GM23338 (cell line): ENCODE results near the gene MARCHF10.

ENCODE experiments used
- CREB1 ChIP-seq: fragments of 250-450 bp; sonication (Bioruptor Pico); IDR thresholded peaks from 2 replicates; pipeline ENCODE4 v1.5.0; 2020; ENCODE audit warnings: low read depth, mild to moderate bottlenecking, moderate library complexity
- CTCF ChIP-seq, 2 experiments: fragments of 200-600 bp in 1 of 2; sonication (generic) in 1 of 2; conservative IDR thresholded peaks; 2 replicates each; pipeline versions ENCODE4 v1.5.1 to v1.6.1; 2016 to 2017; ENCODE audit warnings: antibody characterized with exemption in 2 of 2, low read depth in 2 of 2, mild to moderate bottlenecking in 2 of 2, moderate library complexity in 1 of 2
- ETS1 ChIP-seq: IDR thresholded peaks from 2 replicates; pipeline ENCODE4 v1.6.1; 2016; ENCODE audit warnings: antibody characterized with exemption
- EZH2 ChIP-seq: fragments of 200-600 bp; sonication (generic); IDR thresholded peaks from one replicate; pipeline ENCODE4 v1.8.0; 2017; ENCODE audit warnings: antibody characterized with exemption, mild to moderate bottlenecking, low read depth; ENCODE audit not compliant: unreplicated experiment
- EZH2phosphoT487 ChIP-seq: fragments of 200-600 bp; sonication (generic); IDR thresholded peaks from one replicate; pipeline ENCODE4 v1.8.1; 2018; ENCODE audit warnings: antibody characterized with exemption; ENCODE audit not compliant: unreplicated experiment
- JUNB ChIP-seq: IDR thresholded peaks from one replicate; pipeline ENCODE4 v1.6.1; 2016; ENCODE audit warnings: antibody characterized with exemption; ENCODE audit not compliant: unreplicated experiment
- NANOG ChIP-seq: IDR thresholded peaks from 2 replicates; pipeline ENCODE4 v1.6.1; 2016; ENCODE audit warnings: antibody characterized with exemption, borderline replicate concordance
- POLR2AphosphoS5 ChIP-seq: IDR thresholded peaks from 2 replicates; pipeline ENCODE4 v1.6.1; 2016; ENCODE audit warnings: antibody characterized with exemption, low read depth
- STAT1 ChIP-seq: IDR thresholded peaks from one replicate; pipeline ENCODE4 v1.6.1; 2016; ENCODE audit warnings: antibody characterized with exemption; ENCODE audit not compliant: unreplicated experiment
- ZNF114 ChIP-seq: fragments of 250-450 bp; sonication (Bioruptor Pico); IDR thresholded peaks from 2 replicates; pipeline ENCODE4 v1.5.0; 2020; ENCODE audit warnings: mild to moderate bottlenecking, moderate library complexity
- TF ChIP-seq, protein P1 (sequence below): IDR thresholded peaks from one replicate; pipeline ENCODE4 v1.6.1; 2018; ENCODE audit warnings: antibody characterized with exemption; ENCODE audit not compliant: unreplicated experiment

- TF ChIP-seq, protein P1, sequence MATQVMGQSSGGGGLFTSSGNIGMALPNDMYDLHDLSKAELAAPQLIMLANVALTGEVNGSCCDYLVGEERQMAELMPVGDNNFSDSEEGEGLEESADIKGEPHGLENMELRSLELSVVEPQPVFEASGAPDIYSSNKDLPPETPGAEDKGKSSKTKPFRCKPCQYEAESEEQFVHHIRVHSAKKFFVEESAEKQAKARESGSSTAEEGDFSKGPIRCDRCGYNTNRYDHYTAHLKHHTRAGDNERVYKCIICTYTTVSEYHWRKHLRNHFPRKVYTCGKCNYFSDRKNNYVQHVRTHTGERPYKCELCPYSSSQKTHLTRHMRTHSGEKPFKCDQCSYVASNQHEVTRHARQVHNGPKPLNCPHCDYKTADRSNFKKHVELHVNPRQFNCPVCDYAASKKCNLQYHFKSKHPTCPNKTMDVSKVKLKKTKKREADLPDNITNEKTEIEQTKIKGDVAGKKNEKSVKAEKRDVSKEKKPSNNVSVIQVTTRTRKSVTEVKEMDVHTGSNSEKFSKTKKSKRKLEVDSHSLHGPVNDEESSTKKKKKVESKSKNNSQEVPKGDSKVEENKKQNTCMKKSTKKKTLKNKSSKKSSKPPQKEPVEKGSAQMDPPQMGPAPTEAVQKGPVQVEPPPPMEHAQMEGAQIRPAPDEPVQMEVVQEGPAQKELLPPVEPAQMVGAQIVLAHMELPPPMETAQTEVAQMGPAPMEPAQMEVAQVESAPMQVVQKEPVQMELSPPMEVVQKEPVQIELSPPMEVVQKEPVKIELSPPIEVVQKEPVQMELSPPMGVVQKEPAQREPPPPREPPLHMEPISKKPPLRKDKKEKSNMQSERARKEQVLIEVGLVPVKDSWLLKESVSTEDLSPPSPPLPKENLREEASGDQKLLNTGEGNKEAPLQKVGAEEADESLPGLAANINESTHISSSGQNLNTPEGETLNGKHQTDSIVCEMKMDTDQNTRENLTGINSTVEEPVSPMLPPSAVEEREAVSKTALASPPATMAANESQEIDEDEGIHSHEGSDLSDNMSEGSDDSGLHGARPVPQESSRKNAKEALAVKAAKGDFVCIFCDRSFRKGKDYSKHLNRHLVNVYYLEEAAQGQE: no peak
- TF ChIP-seq EZH2phosphoT487 (no peak), CTCF (conservative IDR thresholded peaks at IDR 0.05; ENCODE audit: low read depth in 2 of 2) (no peak), EZH2 (no peak), CREB1 (CRISPR knock-in tag) (no peak), ZNF114 (CRISPR knock-in tag) (no peak), JUNB (no peak), ETS1 (no peak), POLR2AphosphoS5 (no peak), NANOG (no peak), STAT1 (no peak)
Measured at GRCh38 chr17:62675260-62675659, 132.9 kb downstream of the MARCHF10 start.
